Activated T-cell treated with anti-CD3 and anti-CD28 coated beads for 1 hour (primary cell): ENCODE data around the gene NPR1.
A peak's percentile ranks its signal among the peaks of the same experiment; 100 is the strongest.

ENCODE experiments used
- DNase-seq: peaks from one replicate; pipeline ENCODE4 v3.0.0-alpha.2; 2020; ENCODE audit warnings: low read depth

Gene NPR1

DNA sequence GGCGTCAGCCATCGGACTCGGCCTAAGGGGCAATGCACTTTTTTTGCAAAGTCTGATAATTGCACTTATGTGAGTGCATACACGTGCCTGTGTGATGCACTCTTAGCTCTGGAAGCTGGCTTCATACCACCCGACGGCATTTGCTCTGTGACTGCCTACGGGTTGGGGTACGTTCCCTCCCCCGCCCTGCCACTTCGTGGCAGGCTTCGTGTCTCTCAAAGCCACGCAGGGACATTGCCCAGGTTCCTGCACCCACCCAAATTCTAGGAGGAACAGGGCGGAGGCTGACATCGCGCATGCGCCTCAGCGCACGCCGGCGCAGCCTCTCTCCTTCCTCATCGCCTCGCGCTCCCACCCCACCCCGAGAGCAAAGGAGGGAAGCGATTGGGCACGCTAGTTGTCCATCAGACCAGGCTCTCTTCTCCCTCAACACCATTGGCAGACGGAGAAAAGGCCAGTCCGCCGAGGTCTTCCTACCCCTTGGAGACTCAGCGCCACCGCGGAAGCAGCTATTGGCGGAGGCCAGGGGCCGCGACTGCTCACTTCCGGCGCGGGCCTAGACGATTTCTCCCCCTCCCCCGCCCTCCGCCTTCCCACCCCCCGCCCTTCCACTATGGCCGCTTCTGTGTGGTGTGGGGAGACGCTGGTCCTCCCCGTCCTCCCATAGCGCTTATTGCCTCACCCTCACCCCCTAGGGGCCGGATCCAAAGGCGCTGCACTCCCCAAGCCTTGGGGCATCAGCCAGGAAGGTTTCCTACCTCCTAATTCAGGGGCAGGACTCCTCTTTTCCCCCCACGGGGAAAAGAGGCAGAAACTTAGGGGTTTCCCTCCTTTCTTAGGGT lies 49.2 kb downstream of the NPR1 start, which contains the start of gene INTS3:
INTS3 (plus strand) TSS at position 588 of the 842 bp plus-strand sequence. CDS start 585 bp downstream, outside the sequence.
- peak; percentile 97 for DNase-seq

DNA sequence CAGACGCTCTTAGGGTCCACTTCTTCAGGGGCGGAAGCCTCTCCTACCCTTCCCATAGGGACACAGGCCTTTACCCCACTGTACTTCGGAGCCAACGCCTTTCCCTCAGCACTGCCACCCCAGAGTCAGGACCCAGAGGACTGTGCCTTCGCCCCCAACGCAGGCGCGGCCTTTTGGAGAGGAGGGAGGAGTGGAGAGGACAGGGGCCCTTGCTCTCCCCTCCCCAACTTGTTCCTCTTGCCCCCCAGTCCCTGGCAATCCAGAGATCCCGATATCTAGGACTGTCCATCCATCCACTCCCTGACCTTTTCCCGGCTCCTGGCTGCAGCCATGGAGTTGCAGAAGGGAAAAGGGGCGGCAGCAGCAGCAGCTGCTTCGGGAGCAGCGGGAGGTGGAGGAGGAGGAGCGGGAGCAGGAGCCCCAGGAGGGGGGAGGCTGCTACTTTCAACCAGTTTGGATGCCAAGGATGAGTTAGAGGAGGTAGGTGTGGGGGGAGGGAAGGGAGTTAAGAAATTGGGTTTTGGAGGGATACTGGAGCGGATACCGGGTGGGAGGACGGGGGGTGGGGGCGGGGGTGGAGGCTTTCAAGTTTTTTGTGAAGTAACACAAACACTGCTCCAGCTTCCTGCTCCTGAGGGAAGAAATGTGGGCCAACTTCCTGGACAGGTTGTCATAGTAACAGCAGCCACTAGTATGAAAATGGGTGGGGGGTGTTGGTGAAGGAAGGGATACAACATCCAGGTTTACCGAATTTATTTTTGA lies 50.0 kb downstream of the NPR1 start:
- peak; percentile 32 for DNase-seq

DNA sequence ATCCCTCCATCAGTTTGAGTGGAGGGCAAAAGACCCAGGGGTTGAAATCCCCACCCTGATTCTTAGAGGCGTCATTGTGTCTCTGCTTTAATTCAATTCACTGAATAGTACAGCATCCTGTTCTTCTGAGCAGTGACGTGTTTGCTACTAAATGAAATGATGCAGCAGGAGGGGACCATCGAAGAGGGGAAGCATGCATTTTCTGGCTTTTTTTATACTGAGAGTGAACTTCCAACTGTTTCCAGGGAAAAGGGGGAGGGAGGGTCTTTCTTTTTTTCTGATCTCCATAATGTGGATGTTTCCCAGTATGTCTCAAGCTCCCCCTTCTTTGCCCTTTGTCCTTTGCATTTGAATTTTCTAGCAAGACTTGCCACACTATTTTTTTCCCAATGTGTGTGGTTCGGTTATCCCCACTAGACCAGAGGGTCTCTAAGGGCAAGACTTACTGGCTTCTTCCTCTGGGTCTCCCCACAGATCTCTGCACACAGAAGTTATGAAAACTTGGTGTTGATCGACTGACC lies 52.0 kb downstream of the NPR1 start:
- no peak for DNase-seq

DNA sequence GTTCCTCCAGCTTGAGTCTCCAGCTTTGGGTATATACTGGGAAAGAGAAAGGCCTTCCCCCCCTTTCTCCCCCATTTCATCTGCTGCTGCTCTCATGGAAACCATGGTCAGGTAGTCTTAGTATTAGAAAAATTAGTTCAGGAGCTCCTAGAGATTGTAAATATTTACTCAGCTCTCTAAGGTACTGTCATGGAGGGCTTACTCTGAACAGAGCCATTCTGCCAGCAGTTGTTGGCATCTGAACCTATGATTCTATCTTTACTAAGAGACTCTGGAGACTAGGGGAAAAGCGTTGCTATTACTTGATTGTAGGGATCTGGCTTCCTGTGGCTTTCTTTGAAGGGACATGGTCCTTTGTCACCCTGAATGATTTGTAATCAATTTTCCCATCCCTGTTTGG lies 55.5 kb downstream of the NPR1 start:
- DNase-seq = no peak

DNA sequence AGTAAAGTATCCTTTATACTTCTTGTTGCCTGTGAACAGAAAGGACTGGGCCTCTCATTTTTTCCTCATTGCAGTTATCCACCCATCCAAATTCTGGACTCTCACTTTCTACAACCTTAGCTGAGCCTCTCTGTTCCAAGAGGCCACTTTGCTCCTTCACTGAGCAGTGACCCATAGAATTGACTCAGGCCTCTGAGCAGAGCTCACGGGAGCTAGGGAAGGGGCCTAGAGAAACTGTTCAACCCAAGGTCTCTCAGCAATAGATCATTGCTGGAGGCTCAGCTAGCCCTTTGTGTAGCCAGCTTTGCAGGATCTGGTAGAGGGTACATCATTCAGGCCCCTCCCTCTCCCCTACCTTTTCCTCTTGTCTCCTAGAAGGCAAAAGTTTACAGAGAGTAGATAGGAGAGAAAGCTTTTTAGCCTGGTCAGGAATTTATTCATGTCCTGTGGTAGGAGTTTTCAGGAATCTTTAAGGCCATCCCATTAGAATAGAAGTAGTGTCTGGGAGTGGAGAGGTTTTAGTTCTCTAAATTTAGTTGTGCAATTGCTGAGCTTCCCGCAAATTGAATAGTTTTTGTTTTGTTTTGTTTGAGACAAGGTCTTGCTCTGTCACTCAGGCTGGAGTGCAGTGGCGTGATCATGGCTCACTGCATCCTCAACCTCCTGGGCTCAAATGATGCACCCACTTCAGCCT lies 56.1 kb downstream of the NPR1 start:
- DNase-seq = no peak

DNA sequence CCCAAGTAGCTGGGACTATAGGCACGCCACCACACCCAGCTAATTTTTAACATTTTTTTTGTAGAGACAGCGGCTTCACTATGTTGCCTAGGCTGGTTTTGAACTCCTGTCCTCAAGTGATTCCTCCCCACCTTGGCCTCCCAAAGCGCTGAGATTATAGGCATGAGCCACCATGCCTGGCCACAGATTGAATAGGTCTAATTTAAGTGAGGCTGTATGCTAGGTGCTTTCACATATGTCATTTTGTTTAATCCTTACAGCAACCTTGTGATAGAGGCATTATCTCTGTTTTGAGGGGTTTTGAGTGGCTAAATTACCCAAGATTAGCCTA lies 56.6 kb downstream of the NPR1 start:
- no peak for DNase-seq

DNA sequence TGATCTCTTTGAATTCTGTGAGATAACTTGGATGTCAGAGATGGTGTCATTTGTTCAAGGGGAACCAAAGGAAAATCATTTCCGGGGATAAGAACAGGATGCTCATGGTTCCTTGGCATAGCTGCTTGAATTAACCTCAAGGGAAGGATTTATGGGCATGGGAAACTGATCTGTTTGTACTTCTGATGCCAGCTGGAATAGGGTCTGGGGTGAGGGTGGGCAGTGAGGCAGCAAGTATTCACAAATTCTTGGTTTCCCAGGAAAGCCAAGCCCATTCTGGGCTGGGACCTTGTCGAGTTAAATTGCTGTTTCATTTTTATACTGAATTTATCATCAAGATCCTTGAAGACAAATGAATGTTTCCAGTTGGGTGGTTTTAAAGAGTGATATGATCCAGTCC lies 63.5 kb downstream of the NPR1 start:
- DNase-seq = no peak

DNA sequence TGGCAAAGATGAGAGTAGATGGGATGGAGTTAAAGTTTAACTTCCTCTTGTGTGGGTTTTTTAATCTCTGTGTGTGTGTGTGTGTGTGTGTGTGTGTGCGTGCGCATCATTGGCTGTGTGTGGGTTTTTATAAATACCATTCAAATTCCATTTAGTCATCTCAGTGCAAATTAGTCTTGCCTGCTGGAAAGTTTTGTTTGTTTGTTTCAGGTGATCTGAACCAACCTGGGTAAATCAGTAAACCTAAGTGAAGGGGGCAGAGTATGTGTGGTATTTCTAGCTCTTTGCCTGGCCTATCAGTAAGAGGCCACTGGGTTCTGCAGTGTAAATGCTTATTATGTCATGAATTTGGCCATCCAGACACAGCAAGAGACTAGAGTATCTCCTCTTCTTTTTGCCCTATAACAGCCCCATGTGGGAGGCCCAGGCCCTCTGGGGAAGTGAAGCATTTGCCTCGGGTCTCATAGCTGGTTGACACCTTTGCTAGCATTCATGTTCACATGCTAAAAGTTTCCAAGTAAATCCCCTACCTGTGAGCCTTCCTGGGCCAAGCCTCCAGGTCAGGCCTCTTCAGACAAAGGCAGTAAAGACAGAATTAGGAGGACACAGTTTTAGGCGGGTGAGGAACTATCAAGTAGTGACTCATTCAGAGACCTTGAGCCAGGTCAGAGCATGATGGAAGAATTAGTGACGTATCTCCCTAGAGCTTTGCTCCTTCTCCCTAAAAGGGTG lies 64.1 kb downstream of the NPR1 start:
- DNase-seq = no peak
